ENCODE data around the gene CTNND2. TPM values are rescaled to one million over a fixed set of nuclear protein-coding genes. Genes with fewer than 3 reads are reported as not detected.
"Not testable (repeated sequence)": the region's sequence is repeated elsewhere in the genome, so short reads cannot be mapped to it uniquely, and the experiment has no call there.

CTNND2 gene
- total RNA-seq, 1 experiment from 2014 or later, result not detected

- no peak for DNase-seq (ENCODE audit: low spot score)
These were observed 435.8 kb downstream of the CTNND2 start for GRCh38 chr5:11468334-11469039.

GRCh38 chr5:11467588-11467987 is 436.7 kb downstream of the CTNND2 start:
- DNase-seq (ENCODE audit: low spot score), result no peak

- DNase-seq (ENCODE audit: low spot score), result no peak
These were observed 444.5 kb downstream of the CTNND2 start for GRCh38 chr5:11459716-11460115.

- DNase-seq (ENCODE audit: low spot score), result no peak
These were observed 448.7 kb downstream of the CTNND2 start for GRCh38 chr5:11455505-11455904.

- no peak for DNase-seq (ENCODE audit: low spot score)
These were observed 451.4 kb downstream of the CTNND2 start for GRCh38 chr5:11452852-11453251.

GRCh38 chr5:11449966-11450365 is 454.3 kb downstream of the CTNND2 start:
- DNase-seq (ENCODE audit: low spot score), result no peak

- DNase-seq (ENCODE audit: low spot score), result no peak
These were observed 455.0 kb downstream of the CTNND2 start for GRCh38 chr5:11449217-11449616.

GRCh38 chr5:11443831-11444230 is 460.4 kb downstream of the CTNND2 start:
- no peak for DNase-seq (ENCODE audit: low spot score)

- no peak for DNase-seq (ENCODE audit: low spot score)
These were observed 472.1 kb downstream of the CTNND2 start for GRCh38 chr5:11432116-11432515.

- DNase-seq (ENCODE audit: low spot score), result no peak
These were observed 475.0 kb downstream of the CTNND2 start for GRCh38 chr5:11429254-11429653.

GRCh38 chr5:11427569-11427968 is 476.7 kb downstream of the CTNND2 start:
- no peak for DNase-seq (ENCODE audit: low spot score)

- no peak for DNase-seq (ENCODE audit: low spot score)
These were observed 477.8 kb downstream of the CTNND2 start for GRCh38 chr5:11426442-11426841.

GRCh38 chr5:11422342-11422741 is 481.9 kb downstream of the CTNND2 start:
- DNase-seq (ENCODE audit: low spot score), result no peak

- DNase-seq (ENCODE audit: low spot score), result no peak
These were observed 483.3 kb downstream of the CTNND2 start for GRCh38 chr5:11420969-11421368.

- no peak for DNase-seq (ENCODE audit: low spot score)
These were observed 488.5 kb downstream of the CTNND2 start for GRCh38 chr5:11415751-11416150.

GRCh38 chr5:11414732-11415131 is 489.5 kb downstream of the CTNND2 start:
- DNase-seq (ENCODE audit: low spot score), result not testable (repeated sequence)

- DNase-seq (ENCODE audit: low spot score), result no peak
These were observed 492.6 kb downstream of the CTNND2 start for GRCh38 chr5:11411621-11412020.

- no peak for DNase-seq (ENCODE audit: low spot score)
These were observed 496.6 kb downstream of the CTNND2 start for GRCh38 chr5:11407556-11408145.

GRCh38 chr5:11400316-11400715 is 503.9 kb downstream of the CTNND2 start:
- DNase-seq (ENCODE audit: low spot score), result no peak

- no peak for DNase-seq (ENCODE audit: low spot score)
These were observed 505.5 kb downstream of the CTNND2 start for GRCh38 chr5:11398728-11399127.

GRCh38 chr5:11397549-11397948 is 506.7 kb downstream of the CTNND2 start:
- no peak for DNase-seq (ENCODE audit: low spot score)

GRCh38 chr5:11396917-11397316 is 507.3 kb downstream of the CTNND2 start:
- DNase-seq (ENCODE audit: low spot score), result no peak

- no peak for DNase-seq (ENCODE audit: low spot score)
These were observed 509.3 kb downstream of the CTNND2 start for GRCh38 chr5:11394933-11395332.

Data from HT-29 (cell line).